Common myeloid progenitor, CD34-positive (primary cell): Measurements from ENCODE around the gene SCMH1.

ENCODE experiments used
- CTCF ChIA-PET: fragments of 350-600 bp; sonication (Branson Sonifier 250); formaldehyde crosslinking; loops from one replicate; lab custom pipeline; 2021; ENCODE audit warnings: antibody characterized with exemption; lab: Charles Lee
- POLR2A ChIA-PET: fragments of 350-600 bp; sonication (Branson Sonifier 250); formaldehyde crosslinking; loops from one replicate; lab custom pipeline; 2021; ENCODE audit warnings: antibody characterized with exemption; lab: Charles Lee
- DNase-seq, 3 donors: peaks; one replicate each; pipeline versions ENCODE4 v3.0.0 to v3.0.0-alpha.2; 2013
- H3K27ac ChIP-seq, 2 experiments: 1 replicate in 1 of 2; 2 replicates in 1 of 2; pipeline ENCODE4 v1.7.0; 2013; ENCODE audit warnings: inconsistent platforms in 2 of 2, low read length in 2 of 2, mild to moderate bottlenecking in 2 of 2, low read depth in 1 of 2, moderate library complexity in 1 of 2; ENCODE audit not compliant: severe bottlenecking in 2 of 2, insufficient read depth in 1 of 2, poor library complexity in 1 of 2
- H3K27me3 ChIP-seq, 5 experiments: replicated peaks in 2 of 5; 1 replicate in 3 of 5; 2 replicates in 2 of 5; pipeline versions ENCODE4 v1.6.1 to v1.7.0; 2013; ENCODE audit warnings: low read length in 4 of 5, mild to moderate bottlenecking in 2 of 5, moderate library complexity in 2 of 5, inconsistent platforms in 1 of 5; ENCODE audit not compliant: insufficient read depth in 5 of 5, control insufficient read depth in 4 of 5
- H3K36me3 ChIP-seq, 4 experiments: 1 replicate in 2 of 4; 2 replicates in 2 of 4; pipeline versions ENCODE4 v1.6.1 to v1.7.0; 2013; ENCODE audit warnings: low read length in 3 of 4, control low read depth in 1 of 4, mild to moderate bottlenecking in 1 of 4; ENCODE audit not compliant: control insufficient read depth in 4 of 4, insufficient read depth in 4 of 4
- H3K4me1 ChIP-seq, 4 experiments: 1 replicate in 3 of 4; 2 replicates in 1 of 4; pipeline versions ENCODE4 v1.6.1 to v1.7.1; 2013; ENCODE audit warnings: low read length in 3 of 4, mild to moderate bottlenecking in 3 of 4, control low read depth in 1 of 4, inconsistent platforms in 1 of 4, moderate library complexity in 1 of 4; ENCODE audit not compliant: control insufficient read depth in 4 of 4, insufficient read depth in 4 of 4; ENCODE audit errors: control extremely low read depth in 1 of 4
- H3K4me3 ChIP-seq, 7 experiments: 1 replicate in 4 of 7; 2 replicates in 3 of 7; pipeline versions ENCODE4 v1.5.1 to v1.7.0; 2013; ENCODE audit warnings: mild to moderate bottlenecking in 7 of 7, low read length in 6 of 7, moderate library complexity in 6 of 7, inconsistent platforms in 2 of 7, low read depth in 2 of 7, control low read depth in 1 of 7; ENCODE audit not compliant: insufficient read depth in 4 of 7, control insufficient read depth in 1 of 7; ENCODE audit errors: extremely low read depth in 1 of 7
- H3K9me3 ChIP-seq, 5 experiments: 1 replicate in 4 of 5; 2 replicates in 1 of 5; pipeline versions ENCODE4 v1.6.1 to v1.7.1; 2013; ENCODE audit warnings: low read length in 4 of 5, mild to moderate bottlenecking in 2 of 5, inconsistent platforms in 1 of 5, low read depth in 1 of 5, moderate library complexity in 1 of 5; ENCODE audit not compliant: control insufficient read depth in 4 of 5, insufficient read depth in 2 of 5; ENCODE audit errors: control extremely low read depth in 1 of 5
- WGBS: methylation state at CpG from one replicate; pipeline ENCODE4 v1.1.5; 2013; ENCODE audit not compliant: insufficient coverage; 5-methylcytosine and 5-hydroxymethylcytosine counted together

SCMH1 gene

GRCh38 chr1:40984531-40984930, 257.6 kb downstream of the SCMH1 start:
- CTCF ChIA-PET, result interaction anchor here (1.1 kb wide), 1 partner anchor 19 kb away, joined by 5 read pairs; no protein-coding TSS in a partner anchor
- POLR2A ChIA-PET, result no interaction called here
- H3K4me3 ChIP-seq, result no peak overlapping the region
- no peaks in the 10 kb centered on the region for H3K9me3 ChIP-seq
- 100% methylated on average over 1 of the region's 4 CpGs for WGBS
- H3K36me3 ChIP-seq, result peaks cover 25 to 70% (median 48%) of the 10 kb centered on the region in 4 experiments
- no peak overlapping the region for H3K27ac ChIP-seq
- H3K27me3 ChIP-seq, result no peaks in the 10 kb centered on the region
- no peak for DNase-seq
- H3K4me1 ChIP-seq, result peaks cover 0 to 19% (median 11%) of the 10 kb centered on the region in 4 experiments

GRCh38 chr1:40984066-40984465, 258.0 kb downstream of the SCMH1 start:
- no peak for DNase-seq
- 100% methylated on average over 1 of the region's 2 CpGs for WGBS
- H3K27ac ChIP-seq, result no peak overlapping the region
- H3K9me3 ChIP-seq, result no peaks in the 10 kb centered on the region
- no peak overlapping the region for H3K4me3 ChIP-seq
- CTCF ChIA-PET, result interaction anchor here (1.1 kb wide), 1 partner anchor 19 kb away, joined by 5 read pairs; no protein-coding TSS in a partner anchor
- POLR2A ChIA-PET, result no interaction called here
- H3K36me3 ChIP-seq, result peaks cover 22 to 65% (median 45%) of the 10 kb centered on the region in 4 experiments
- no peaks in the 10 kb centered on the region for H3K27me3 ChIP-seq
- H3K4me1 ChIP-seq, result peaks cover 0 to 22% (median 14%) of the 10 kb centered on the region in 4 experiments

- peaks cover 20 to 57% (median 39%) of the 10 kb centered on the region in 4 experiments for H3K36me3 ChIP-seq
- peaks cover 0 to 26% (median 16%) of the 10 kb centered on the region in 4 experiments for H3K4me1 ChIP-seq
- H3K27me3 ChIP-seq, result no peaks in the 10 kb centered on the region
- H3K27ac ChIP-seq, result no peak overlapping the region
- no CpG with 5 or more reads among the region's 1 CpG for WGBS
- CTCF ChIA-PET, result no interaction called here
- H3K4me3 ChIP-seq, result no peak overlapping the region
- no peak for DNase-seq
- no peaks in the 10 kb centered on the region for H3K9me3 ChIP-seq
- POLR2A ChIA-PET, result no interaction called here
Observed at GRCh38 chr1:40983286-40983685, 258.8 kb downstream of the SCMH1 start.

- WGBS, result 100% methylated on average over 1 of the region's 1 CpG
- Histone ChIP-seq H3K9me3 (no peaks in the 10 kb centered on the region), H3K27me3 (no peaks in the 10 kb centered on the region), H3K4me3 (no peak overlapping the region), H3K27ac (no peak overlapping the region), H3K4me1 (peaks cover 0 to 26% (median 16%) of the 10 kb centered on the region in 4 experiments), H3K36me3 (peaks cover 20 to 52% (median 36%) of the 10 kb centered on the region in 4 experiments)
- DNase-seq, result no peak
- CTCF ChIA-PET, result no interaction called here
- POLR2A ChIA-PET, result no interaction called here
Observed at GRCh38 chr1:40982721-40983120, 259.4 kb downstream of the SCMH1 start.

- peaks cover 0 to 26% (median 16%) of the 10 kb centered on the region in 4 experiments for H3K4me1 ChIP-seq
- no peaks in the 10 kb centered on the region for H3K27me3 ChIP-seq
- ChIA-PET CTCF (interaction anchor here (3.1 kb wide), 1 partner anchor 22 kb away, joined by 13 read pairs; no protein-coding TSS in a partner anchor), POLR2A (no interaction called here)
- peaks cover 15 to 43% (median 28%) of the 10 kb centered on the region in 4 experiments for H3K36me3 ChIP-seq
- DNase-seq, result peak in 1 of 3 donors; percentile 11
- no peaks in the 10 kb centered on the region for H3K9me3 ChIP-seq
- H3K4me3 ChIP-seq, result peak overlapping the region in 1 of 7 experiments; percentile 79
- H3K27ac ChIP-seq, result no peak overlapping the region
- WGBS, result 90% methylated on average over 8 of the region's 14 CpGs
Observed at GRCh38 chr1:40981691-40982448, 260.2 kb downstream of the SCMH1 start.

- H3K9me3 ChIP-seq, result no peaks in the 10 kb centered on the region
- peaks cover 0 to 30% (median 16%) of the 10 kb centered on the region in 4 experiments for H3K4me1 ChIP-seq
- H3K27ac ChIP-seq, result peak overlapping the region in 1 of 2 experiments; percentile 61
- POLR2A ChIA-PET, result interaction anchor here (0.8 kb wide), 1 partner anchor 10 kb away, joined by 3 read pairs; no protein-coding TSS in a partner anchor
- CTCF ChIA-PET, result interaction anchor here (1.2 to 3.1 kb wide), 2 partner anchors 14 to 23 kb away, joined by 3 to 13 read pairs; no protein-coding TSS in a partner anchor
- WGBS, result 61% methylated on average over 14 of the region's 27 CpGs
- peak overlapping the region in 6 of 7 experiments; percentile 41 to 87 (median 77) for H3K4me3 ChIP-seq
- peak in 2 of 3 donors; percentile 49 to 64 for DNase-seq
- no peaks in the 10 kb centered on the region for H3K27me3 ChIP-seq
- peaks cover 11 to 30% (median 18%) of the 10 kb centered on the region in 4 experiments for H3K36me3 ChIP-seq
Observed at GRCh38 chr1:40980453-40981121, 261.5 kb downstream of the SCMH1 start.
